Measurements from ENCODE around the gene ATF2.

GRCh38 chr2:175103191-175103590 lies 64.8 kb downstream of the ATF2 start:
- TF ChIP-seq, protein P1, sequence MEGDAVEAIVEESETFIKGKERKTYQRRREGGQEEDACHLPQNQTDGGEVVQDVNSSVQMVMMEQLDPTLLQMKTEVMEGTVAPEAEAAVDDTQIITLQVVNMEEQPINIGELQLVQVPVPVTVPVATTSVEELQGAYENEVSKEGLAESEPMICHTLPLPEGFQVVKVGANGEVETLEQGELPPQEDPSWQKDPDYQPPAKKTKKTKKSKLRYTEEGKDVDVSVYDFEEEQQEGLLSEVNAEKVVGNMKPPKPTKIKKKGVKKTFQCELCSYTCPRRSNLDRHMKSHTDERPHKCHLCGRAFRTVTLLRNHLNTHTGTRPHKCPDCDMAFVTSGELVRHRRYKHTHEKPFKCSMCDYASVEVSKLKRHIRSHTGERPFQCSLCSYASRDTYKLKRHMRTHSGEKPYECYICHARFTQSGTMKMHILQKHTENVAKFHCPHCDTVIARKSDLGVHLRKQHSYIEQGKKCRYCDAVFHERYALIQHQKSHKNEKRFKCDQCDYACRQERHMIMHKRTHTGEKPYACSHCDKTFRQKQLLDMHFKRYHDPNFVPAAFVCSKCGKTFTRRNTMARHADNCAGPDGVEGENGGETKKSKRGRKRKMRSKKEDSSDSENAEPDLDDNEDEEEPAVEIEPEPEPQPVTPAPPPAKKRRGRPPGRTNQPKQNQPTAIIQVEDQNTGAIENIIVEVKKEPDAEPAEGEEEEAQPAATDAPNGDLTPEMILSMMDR (IDR thresholded peaks at IDR 0.05) = no peak
- no peak for TF ChIP-seq EZH2 (IDR thresholded peaks at IDR 0.05; ENCODE audit: borderline replicate concordance, insufficient read depth, low read depth, low read length, poor library complexity, severe bottlenecking)
